ENCODE measurements around the gene HERC4.

The HERC4 gene

GRCh38 chr10:68047122-68047521 is 28.0 kb downstream of the HERC4 start:
- Histone ChIP-seq H3F3A (ENCODE audit: low read depth) (no peaks in the 10 kb centered on the region), H3K79me2 (ENCODE audit: insufficient read depth, low read length) (no peaks in the 10 kb centered on the region), H3K27me3 (ENCODE audit: insufficient read depth, low read length, poor library complexity, severe bottlenecking) (no peaks in the 10 kb centered on the region), H3K4me2 (ENCODE audit: low read depth, low read length, poor library complexity, severe bottlenecking) (no peak overlapping the region), H3K4me1 (ENCODE audit: insufficient read depth, low read length, poor library complexity, severe bottlenecking) (peaks cover 4% of the 10 kb centered on the region), H3K9me3 (ENCODE audit: insufficient read depth, low read depth, low read length) (no peaks in the 10 kb centered on the region), H3K4me3 (ENCODE audit: low read length, poor library complexity, severe bottlenecking) (no peak overlapping the region), H4K20me1 (ENCODE audit: insufficient read depth, low read length, poor library complexity, severe bottlenecking) (no peaks in the 10 kb centered on the region), H3K9me2 (replicated peaks; ENCODE audit: low read depth, low read length) (no peaks in the 10 kb centered on the region), H3K9ac (ENCODE audit: low read depth, low read length, poor library complexity, severe bottlenecking) (no peak overlapping the region), H2AFZ (ENCODE audit: low read length) (no peak overlapping the region), H3K36me3 (ENCODE audit: insufficient read depth, low read length) (no peaks in the 10 kb centered on the region)
- TF ChIP-seq CTCF (conservative IDR thresholded peaks at IDR 0.05; ENCODE audit: low read length) (no peak), EZH2phosphoT487 (IDR thresholded peaks at IDR 0.05; ENCODE audit: borderline replicate concordance) (no peak)

- Histone ChIP-seq H3K9ac (ENCODE audit: low read depth, low read length, poor library complexity, severe bottlenecking) (no peak overlapping the region), H3K4me2 (ENCODE audit: low read depth, low read length, poor library complexity, severe bottlenecking) (no peak overlapping the region), H3K36me3 (ENCODE audit: insufficient read depth, low read length) (no peaks in the 10 kb centered on the region), H4K20me1 (ENCODE audit: insufficient read depth, low read length, poor library complexity, severe bottlenecking) (no peaks in the 10 kb centered on the region), H3K79me2 (ENCODE audit: insufficient read depth, low read length) (no peaks in the 10 kb centered on the region), H3K4me1 (ENCODE audit: insufficient read depth, low read length, poor library complexity, severe bottlenecking) (peaks cover 4% of the 10 kb centered on the region), H3K4me3 (ENCODE audit: low read length, poor library complexity, severe bottlenecking) (no peak overlapping the region), H3K9me3 (ENCODE audit: insufficient read depth, low read depth, low read length) (no peaks in the 10 kb centered on the region), H3K27me3 (ENCODE audit: insufficient read depth, low read length, poor library complexity, severe bottlenecking) (no peaks in the 10 kb centered on the region), H3F3A (ENCODE audit: low read depth) (no peaks in the 10 kb centered on the region), H3K9me2 (replicated peaks; ENCODE audit: low read depth, low read length) (no peaks in the 10 kb centered on the region), H2AFZ (ENCODE audit: low read length) (no peak overlapping the region)
- no peak for TF ChIP-seq CTCF (conservative IDR thresholded peaks at IDR 0.05; ENCODE audit: low read length)
- TF ChIP-seq EZH2phosphoT487 (IDR thresholded peaks at IDR 0.05; ENCODE audit: borderline replicate concordance) = no peak
Measured at GRCh38 chr10:68046642-68047041, 28.4 kb downstream of the HERC4 start.

DNA sequence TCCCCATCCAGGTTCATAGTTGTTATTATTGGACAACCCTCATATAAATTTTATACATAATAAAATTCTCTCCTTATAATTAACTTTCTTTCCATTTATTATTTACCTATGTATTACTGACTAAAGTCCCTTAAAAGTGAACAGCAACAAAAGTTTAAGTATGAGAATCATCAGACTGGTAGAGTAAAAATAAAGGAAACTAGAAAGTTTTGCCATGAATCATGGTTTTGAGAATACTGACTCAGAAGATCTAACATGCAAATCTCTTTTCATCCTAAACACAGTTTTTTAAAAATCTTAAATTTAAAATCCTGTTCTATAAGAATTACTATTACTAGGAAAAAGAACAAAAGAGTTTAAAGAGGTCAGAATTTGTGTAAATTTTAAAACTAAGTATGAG is 32.1 kb downstream of the HERC4 start:
- H3K9me2 ChIP-seq (replicated peaks; ENCODE audit: low read depth, low read length) = no peaks in the 10 kb centered on the region
- H2AFZ ChIP-seq (ENCODE audit: low read length) = no peak overlapping the region
- no peaks in the 10 kb centered on the region for H4K20me1 ChIP-seq (ENCODE audit: insufficient read depth, low read length, poor library complexity, severe bottlenecking)
- no peaks in the 10 kb centered on the region for H3F3A ChIP-seq (ENCODE audit: low read depth)
- H3K9ac ChIP-seq (ENCODE audit: low read depth, low read length, poor library complexity, severe bottlenecking) = no peak overlapping the region
- H3K36me3 ChIP-seq (ENCODE audit: insufficient read depth, low read length) = no peaks in the 10 kb centered on the region; the same call in 1 of the 2 replicates
- no peak overlapping the region for H3K4me3 ChIP-seq (ENCODE audit: low read length, poor library complexity, severe bottlenecking)
- no peaks in the 10 kb centered on the region for H3K4me1 ChIP-seq (ENCODE audit: insufficient read depth, low read length, poor library complexity, severe bottlenecking)
- no peaks in the 10 kb centered on the region for H3K9me3 ChIP-seq (ENCODE audit: insufficient read depth, low read depth, low read length)
- no peaks in the 10 kb centered on the region for H3K79me2 ChIP-seq (ENCODE audit: insufficient read depth, low read length)
- no peak for TF ChIP-seq EZH2phosphoT487 (IDR thresholded peaks at IDR 0.05; ENCODE audit: borderline replicate concordance)
- no peak for TF ChIP-seq CTCF (conservative IDR thresholded peaks at IDR 0.05; ENCODE audit: low read length)
- H3K4me2 ChIP-seq (ENCODE audit: low read depth, low read length, poor library complexity, severe bottlenecking) = no peak overlapping the region
- no peaks in the 10 kb centered on the region for H3K27me3 ChIP-seq (ENCODE audit: insufficient read depth, low read length, poor library complexity, severe bottlenecking)

Data from Loucy (cell line).